Glutamatergic neuron (in vitro differentiated cells): Measurements from ENCODE around the gene TPPP3. TPM values are rescaled to one million over a fixed set of nuclear protein-coding genes. Genes with fewer than 3 reads are reported as not detected.

Experiments
- DNase-seq: peaks from one replicate; pipeline ENCODE4 v3.0.0; 2022
- H3K27ac Mint-ChIP-seq: one replicate; pipeline ENCODE4 v1.8.0; 2020; ENCODE audit warnings: mild to moderate bottlenecking, mixed read lengths, inconsistent platforms; ENCODE audit not compliant: unreplicated experiment
- H3K27me3 Mint-ChIP-seq: one replicate; pipeline ENCODE4 v1.8.0; 2020; ENCODE audit warnings: mild to moderate bottlenecking, moderate library complexity, mixed read lengths, inconsistent platforms; ENCODE audit not compliant: unreplicated experiment
- H3K36me3 Mint-ChIP-seq: one replicate; pipeline ENCODE4 v1.8.0; 2020; ENCODE audit warnings: mild to moderate bottlenecking, mixed read lengths, inconsistent platforms; ENCODE audit not compliant: unreplicated experiment
- H3K4me1 Mint-ChIP-seq: one replicate; pipeline ENCODE4 v1.8.0; 2020; ENCODE audit warnings: mild to moderate bottlenecking, low read depth, mixed read lengths, inconsistent platforms; ENCODE audit not compliant: unreplicated experiment
- H3K4me3 Mint-ChIP-seq: one replicate; pipeline ENCODE4 v1.8.0; 2020; ENCODE audit warnings: mild to moderate bottlenecking, mixed read lengths, inconsistent platforms; ENCODE audit not compliant: unreplicated experiment
- H3K9me3 Mint-ChIP-seq: one replicate; pipeline ENCODE4 v1.8.0; 2020; ENCODE audit warnings: mild to moderate bottlenecking, moderate library complexity, mixed read lengths, inconsistent platforms; ENCODE audit not compliant: unreplicated experiment
- total RNA-seq: library from RNA; stranded (reverse); fragmentation: NEBNext Ultra II Directional; extraction: Animal tissue kit (Norgen Biotek cat#: 25700); gene quantifications from one replicate; pipeline ENCODE4 v1.2.1, GENCODE V29; 2021; ENCODE audit not compliant: unreplicated experiment
- TF ChIP-seq, protein P1 (sequence below): fragments of 200-600 bp; sonication (generic); IDR thresholded peaks from one replicate; pipeline ENCODE4 v1.5.0; 2021; ENCODE audit not compliant: partially characterized antibody, unreplicated experiment

The TPPP3 gene
- total RNA-seq, 1 donor from 2014 or later: 21.7 TPM

DNA sequence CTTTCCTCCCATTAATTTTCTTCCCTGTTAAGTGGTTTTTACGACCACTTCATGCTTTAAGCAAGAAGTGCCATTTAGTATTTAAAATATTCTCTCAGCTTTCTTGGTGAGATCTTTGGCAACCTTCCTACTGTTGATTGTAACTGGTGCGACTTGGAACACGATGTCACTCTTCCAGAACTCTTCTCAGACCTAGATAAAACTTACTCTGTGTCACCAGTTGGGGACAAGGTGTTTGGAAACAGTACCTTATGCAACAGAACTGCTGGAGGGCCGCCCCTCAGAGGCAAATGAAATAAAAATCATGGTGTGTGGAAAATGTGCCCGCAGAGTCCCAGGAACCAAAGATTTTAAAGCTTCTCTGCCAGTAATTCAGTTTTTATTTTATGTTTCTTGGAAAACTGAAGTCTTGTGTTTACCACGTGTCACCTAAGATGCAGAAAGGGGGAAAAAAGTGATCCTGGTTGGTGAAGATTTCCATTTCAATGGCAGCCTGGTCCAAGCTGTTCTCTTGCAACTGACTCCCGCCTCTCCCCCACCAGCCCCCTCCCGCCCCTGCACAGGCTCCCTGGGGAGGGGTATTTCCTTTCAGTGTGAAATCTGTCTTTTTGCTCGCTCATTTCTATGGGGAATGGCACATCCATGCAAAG is 30.4 kb upstream of the TPPP3 start:
- Mint-ChIP-seq H3K27ac (peak overlapping the region; percentile 75), H3K4me1 (peaks cover 30% of the 10 kb centered on the region)
- DNase-seq: peak; percentile 62

DNA sequence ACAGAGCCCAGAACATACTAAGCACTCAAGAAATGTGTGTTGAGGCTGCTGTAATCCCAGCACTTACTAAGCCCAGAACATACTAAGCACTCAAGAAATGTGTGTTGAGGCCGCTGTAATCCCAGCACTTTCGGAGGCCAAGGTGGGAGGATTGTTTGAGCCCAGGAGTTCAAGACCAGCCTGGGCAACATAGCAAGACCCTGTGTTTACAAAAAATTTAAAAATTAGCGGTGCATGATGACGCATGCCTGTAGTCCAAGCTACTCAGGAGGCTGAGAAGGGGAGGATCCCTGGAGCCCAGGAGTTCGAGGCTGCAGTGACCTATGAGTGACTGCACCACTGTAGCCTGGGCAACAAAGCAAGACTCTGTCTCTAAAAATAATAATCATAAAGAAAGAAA is 29.7 kb upstream of the TPPP3 start:
- H3K9me3 Mint-ChIP-seq: peaks cover 7% of the 10 kb centered on the region
- no peak overlapping the region for H3K27ac Mint-ChIP-seq
- peaks cover 30% of the 10 kb centered on the region for H3K4me1 Mint-ChIP-seq

More for the DNA sequence above, 30.4 kb upstream of the TPPP3 start:
- peak overlapping the region; percentile 53 for H3K4me3 Mint-ChIP-seq
- peaks cover 8% of the 10 kb centered on the region for H3K27me3 Mint-ChIP-seq
- H3K36me3 Mint-ChIP-seq: no peaks in the 10 kb centered on the region
- TF ChIP-seq, protein P1, sequence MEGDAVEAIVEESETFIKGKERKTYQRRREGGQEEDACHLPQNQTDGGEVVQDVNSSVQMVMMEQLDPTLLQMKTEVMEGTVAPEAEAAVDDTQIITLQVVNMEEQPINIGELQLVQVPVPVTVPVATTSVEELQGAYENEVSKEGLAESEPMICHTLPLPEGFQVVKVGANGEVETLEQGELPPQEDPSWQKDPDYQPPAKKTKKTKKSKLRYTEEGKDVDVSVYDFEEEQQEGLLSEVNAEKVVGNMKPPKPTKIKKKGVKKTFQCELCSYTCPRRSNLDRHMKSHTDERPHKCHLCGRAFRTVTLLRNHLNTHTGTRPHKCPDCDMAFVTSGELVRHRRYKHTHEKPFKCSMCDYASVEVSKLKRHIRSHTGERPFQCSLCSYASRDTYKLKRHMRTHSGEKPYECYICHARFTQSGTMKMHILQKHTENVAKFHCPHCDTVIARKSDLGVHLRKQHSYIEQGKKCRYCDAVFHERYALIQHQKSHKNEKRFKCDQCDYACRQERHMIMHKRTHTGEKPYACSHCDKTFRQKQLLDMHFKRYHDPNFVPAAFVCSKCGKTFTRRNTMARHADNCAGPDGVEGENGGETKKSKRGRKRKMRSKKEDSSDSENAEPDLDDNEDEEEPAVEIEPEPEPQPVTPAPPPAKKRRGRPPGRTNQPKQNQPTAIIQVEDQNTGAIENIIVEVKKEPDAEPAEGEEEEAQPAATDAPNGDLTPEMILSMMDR: no peak
- peaks cover 9% of the 10 kb centered on the region for H3K9me3 Mint-ChIP-seq

DNA sequence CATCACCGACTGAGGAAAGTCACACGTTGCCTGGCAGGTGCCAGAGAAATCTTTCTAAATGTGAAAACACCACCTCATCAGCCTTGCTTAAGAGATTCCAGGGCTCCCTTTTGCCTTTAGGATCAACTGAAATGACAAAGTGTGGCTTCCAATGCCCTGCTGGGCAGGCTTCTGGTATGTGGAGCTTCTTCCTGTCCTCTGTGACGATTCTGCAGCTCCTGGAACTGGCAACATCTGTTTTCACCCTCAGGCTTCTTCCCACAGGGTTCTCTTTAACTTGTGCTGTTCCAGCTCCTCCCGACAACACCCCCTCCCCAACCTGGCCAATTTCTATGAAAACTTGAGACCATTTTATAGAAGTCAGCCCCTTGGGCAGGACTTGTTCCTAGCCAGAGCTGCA is 27.7 kb upstream of the TPPP3 start:
- DNase-seq: no peak
- TF ChIP-seq, protein P1: no peak
- no peaks in the 10 kb centered on the region for H3K36me3 Mint-ChIP-seq
- H3K9me3 Mint-ChIP-seq: peaks cover 5% of the 10 kb centered on the region
- peaks cover 4% of the 10 kb centered on the region for H3K27me3 Mint-ChIP-seq
- peaks cover 26% of the 10 kb centered on the region for H3K4me1 Mint-ChIP-seq
- no peak overlapping the region for H3K4me3 Mint-ChIP-seq
- no peak overlapping the region for H3K27ac Mint-ChIP-seq

More for the DNA sequence above, 29.7 kb upstream of the TPPP3 start:
- no peak overlapping the region for H3K4me3 Mint-ChIP-seq
- H3K27me3 Mint-ChIP-seq: peaks cover 7% of the 10 kb centered on the region
- no peak for DNase-seq
- H3K36me3 Mint-ChIP-seq: no peaks in the 10 kb centered on the region
- TF ChIP-seq, protein P1: no peak

DNA sequence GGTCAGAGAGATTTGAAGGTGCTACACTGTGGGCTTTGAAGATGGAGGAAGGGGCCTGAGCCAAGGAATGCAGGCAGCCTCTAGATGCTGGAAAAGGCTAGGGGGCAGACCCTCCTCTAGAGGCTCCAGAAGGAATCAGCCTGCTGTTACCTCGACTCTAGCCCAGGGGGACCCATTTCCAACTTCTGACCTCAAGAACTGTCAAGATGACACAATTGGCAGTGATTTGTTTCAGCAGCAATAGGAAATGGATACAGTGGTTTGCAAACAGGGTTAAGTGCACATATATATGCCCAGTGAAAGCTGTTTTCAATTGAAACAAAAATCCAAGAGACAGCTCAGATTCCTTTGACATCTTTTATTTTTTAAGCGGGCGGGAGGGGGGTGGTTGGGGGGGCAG is 26.6 kb upstream of the TPPP3 start:
- no peaks in the 10 kb centered on the region for H3K36me3 Mint-ChIP-seq
- H3K27ac Mint-ChIP-seq: no peak overlapping the region
- no peak overlapping the region for H3K4me3 Mint-ChIP-seq
- no peak for DNase-seq
- TF ChIP-seq, protein P1: no peak
- peaks cover 4% of the 10 kb centered on the region for H3K27me3 Mint-ChIP-seq
- H3K9me3 Mint-ChIP-seq: peaks cover 5% of the 10 kb centered on the region
- H3K4me1 Mint-ChIP-seq: peaks cover 21% of the 10 kb centered on the region

DNA sequence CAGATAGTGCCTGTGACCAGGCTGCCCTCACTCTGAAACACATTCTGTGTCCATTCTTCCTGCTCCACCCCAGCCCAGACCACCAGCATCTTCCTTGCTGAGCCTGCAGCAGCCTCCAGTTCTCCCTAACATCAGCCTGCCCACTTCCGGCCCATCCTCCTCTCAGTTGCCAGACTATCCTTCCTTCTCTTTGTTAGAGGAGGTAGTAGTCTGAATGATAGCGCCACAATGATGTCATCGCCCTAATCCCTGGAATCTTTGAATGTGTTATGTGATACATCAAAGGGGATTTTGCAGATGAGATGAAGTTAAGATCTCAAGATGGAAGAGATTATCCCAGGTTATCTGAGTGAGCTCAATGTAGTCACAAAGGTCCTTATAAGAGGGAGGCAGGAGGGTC is 26.2 kb upstream of the TPPP3 start:
- TF ChIP-seq, protein P1: no peak
- H3K4me1 Mint-ChIP-seq: peaks cover 17% of the 10 kb centered on the region
- H3K4me3 Mint-ChIP-seq: peak overlapping the region; percentile 18
- H3K9me3 Mint-ChIP-seq: peaks cover 5% of the 10 kb centered on the region
- DNase-seq: no peak
- peaks cover 4% of the 10 kb centered on the region for H3K27me3 Mint-ChIP-seq
- no peaks in the 10 kb centered on the region for H3K36me3 Mint-ChIP-seq
- H3K27ac Mint-ChIP-seq: no peak overlapping the region
